A549 (cell line): ENCODE data around the gene SERPING1. TPM values are rescaled to one million over a fixed set of nuclear protein-coding genes. Genes with fewer than 3 reads are reported as not detected.
A peak's percentile ranks its signal among the peaks of the same experiment; 100 is the strongest.

ENCODE experiments used
- ATAC-seq, 2 experiments: fragments of 200-7000 bp in 1 of 2; fragments of >200 bp in 1 of 2; cut with Nextera tagmentation in 1 of 2; cut with Tn5 transposase in 1 of 2; 3 replicates each; pipeline versions ENCODE4 v1.8.0 to v1.9.1; 2018 to 2020; ENCODE audit warnings: mild to moderate bottlenecking in 1 of 2, moderate library complexity in 1 of 2
- CTCF ChIA-PET: fragments of 300-600 bp; sonication (Branson Sonifier 250); formaldehyde crosslinking; extraction: SDS; loops from one replicate; lab custom pipeline; 2021; ENCODE audit warnings: antibody characterized with exemption, inconsistent platforms; lab: Yijun Ruan, JAX
- POLR2A ChIA-PET: fragments of 350-600 bp; formaldehyde crosslinking; extraction: SDS; loops from one replicate; lab custom pipeline; 2021; ENCODE audit warnings: antibody characterized with exemption, inconsistent platforms; lab: Yijun Ruan, JAX
- DNase-seq, 2 experiments: peaks; one replicate each; pipeline versions ENCODE4 v3.0.0 to v3.0.0-alpha.2; 2011 to 2016; ENCODE audit warnings: low read depth in 1 of 2, low spot score in 1 of 2
- FAIRE-seq: peaks from 2 replicates; lab custom pipeline; 2011; peaks lifted over from hg19 to GRCh38; lab: Jason Lieb, UNC
- H3K27ac ChIP-seq, 2 experiments: fragments of >200 bp; sonication (Bioruptor Twin); formaldehyde crosslinking; 3 replicates each; pipeline ENCODE4 v1.5.1; 2016 to 2017
- H3K4me1 ChIP-seq: fragments of >200 bp; sonication (Bioruptor Twin); formaldehyde crosslinking; 3 replicates; pipeline ENCODE4 v1.6.1; 2016
- H3K4me2 ChIP-seq: fragments of >200 bp; sonication (Bioruptor Twin); formaldehyde crosslinking; 3 replicates; pipeline ENCODE4 v1.6.1; 2016
- H3K4me3 ChIP-seq: fragments of >200 bp; sonication (Bioruptor Twin); formaldehyde crosslinking; 3 replicates; pipeline ENCODE4 v1.5.1; 2016
- H3K9me3 ChIP-seq: fragments of >200 bp; sonication (Bioruptor Twin); formaldehyde crosslinking; 3 replicates; pipeline ENCODE4 v1.6.1; 2016
- CBX8 ChIP-seq: fragments of 200-600 bp; sonication (generic); IDR thresholded peaks from 2 replicates; pipeline ENCODE4 v1.6.1; 2016
- CHD4 ChIP-seq: fragments of 200-600 bp; sonication (generic); IDR thresholded peaks from 2 replicates; pipeline ENCODE4 v1.6.1; 2016; ENCODE audit warnings: antibody characterized with exemption, mild to moderate bottlenecking, borderline replicate concordance
- EHF ChIP-seq: fragments of 250-450 bp; sonication (Bioruptor Pico); IDR thresholded peaks from 2 replicates; pipeline ENCODE4 v1.5.0; 2020; ENCODE audit warnings: mild to moderate bottlenecking
- EHMT2 ChIP-seq: fragments of 200-600 bp; sonication (generic); IDR thresholded peaks from 2 replicates; pipeline ENCODE4 v1.6.1; 2016; ENCODE audit warnings: antibody characterized with exemption, low read depth, mild to moderate bottlenecking, moderate library complexity
- ESRRA ChIP-seq: fragments of 150-350 bp; IDR thresholded peaks from 2 replicates; pipeline ENCODE4 v1.6.1; 2014; ENCODE audit warnings: mild to moderate bottlenecking, low read length, borderline replicate concordance
- FOSB ChIP-seq: fragments of 250-450 bp; sonication (Bioruptor Pico); IDR thresholded peaks from 2 replicates; pipeline ENCODE4 v1.5.0; 2020; ENCODE audit warnings: mild to moderate bottlenecking, moderate library complexity
- HOXA7 ChIP-seq: fragments of 250-450 bp; sonication (Bioruptor Pico); IDR thresholded peaks from 2 replicates; pipeline ENCODE4 v1.5.0; 2020; ENCODE audit warnings: mild to moderate bottlenecking, moderate library complexity
- HOXB5 ChIP-seq: fragments of 250-450 bp; sonication (Bioruptor Pico); IDR thresholded peaks from 2 replicates; pipeline ENCODE4 v1.5.0; 2020; ENCODE audit warnings: mild to moderate bottlenecking, moderate library complexity
- JUN ChIP-seq, 2 experiments: fragments of >200 bp; sonication (Bioruptor Twin); formaldehyde crosslinking; IDR thresholded peaks; 2 replicates in 1 of 2; 3 replicates in 1 of 2; pipeline ENCODE4 v1.6.1; 2016 to 2017
- KDM1A ChIP-seq: fragments of 200-600 bp; sonication (generic); IDR thresholded peaks from 2 replicates; pipeline ENCODE4 v1.6.1; 2016; ENCODE audit warnings: low read depth, mild to moderate bottlenecking
- KDM5A ChIP-seq: fragments of 200-600 bp; sonication (generic); IDR thresholded peaks from 2 replicates; pipeline ENCODE4 v1.6.1; 2016; ENCODE audit warnings: antibody characterized with exemption, mild to moderate bottlenecking
- MYC ChIP-seq: IDR thresholded peaks from 2 replicates; pipeline ENCODE4 v1.6.1; 2012; ENCODE audit warnings: mild to moderate bottlenecking, inconsistent platforms, low read length, improper control_type of control experiment, borderline replicate concordance
- NR3C1 ChIP-seq: fragments of >200 bp; sonication (Bioruptor Twin); formaldehyde crosslinking; IDR thresholded peaks from 3 replicates; pipeline ENCODE4 v1.6.1; 2017
- POLR2A ChIP-seq: IDR thresholded peaks from 2 replicates; pipeline ENCODE4 v1.6.1; 2012; ENCODE audit warnings: mild to moderate bottlenecking, low read length
- RARB ChIP-seq: fragments of 250-450 bp; sonication (Bioruptor Pico); IDR thresholded peaks from 2 replicates; pipeline ENCODE4 v1.8.0; 2021; ENCODE audit warnings: mild to moderate bottlenecking, moderate library complexity
- RFX5 ChIP-seq: fragments of 450-650 bp; IDR thresholded peaks from 2 replicates; pipeline ENCODE4 v1.7.1; 2014; ENCODE audit warnings: antibody characterized with exemption, mild to moderate bottlenecking, moderate library complexity
- RNF2 ChIP-seq: fragments of 200-600 bp; sonication (generic); IDR thresholded peaks from 2 replicates; pipeline ENCODE4 v1.6.1; 2016; ENCODE audit warnings: low read depth, mild to moderate bottlenecking, antibody characterized with exemption, moderate library complexity, borderline replicate concordance
- SMC3 ChIP-seq: fragments of >200 bp; sonication (Bioruptor Twin); formaldehyde crosslinking; IDR thresholded peaks from 3 replicates; pipeline ENCODE4 v1.6.1; 2018; ENCODE audit warnings: inconsistent platforms
- TFCP2L1 ChIP-seq: fragments of 250-450 bp; sonication (Bioruptor Pico); IDR thresholded peaks from 2 replicates; pipeline ENCODE4 v1.5.0; 2021; ENCODE audit warnings: mild to moderate bottlenecking
- ZC3H11A ChIP-seq: fragments of 450-650 bp; IDR thresholded peaks from 2 replicates; pipeline ENCODE4 v1.6.1; 2014; ENCODE audit warnings: antibody characterized with exemption, mild to moderate bottlenecking
- ZFP36 ChIP-seq: fragments of 450-650 bp; IDR thresholded peaks from 2 replicates; pipeline ENCODE4 v1.6.1; 2014; ENCODE audit warnings: borderline replicate concordance; ENCODE audit not compliant: partially characterized antibody
- ZSCAN20 ChIP-seq: fragments of 250-450 bp; sonication (Bioruptor Pico); IDR thresholded peaks from 2 replicates; pipeline ENCODE4 v1.8.0; 2022; ENCODE audit warnings: mild to moderate bottlenecking, moderate library complexity
- WGBS: methylation state at CpG from one replicate; pipeline ENCODE4 v1.1.6; 2017; ENCODE audit errors: missing lambda C conversion rate; 5-methylcytosine and 5-hydroxymethylcytosine counted together
- polyA plus RNA-seq, 4 experiments: library from polyadenylated mRNA; depleted of rRNA in 3 of 4; stranded (reverse); fragments of >200 nt; fragmentation: RNase III in 1 of 4; extraction: RNeasy Plus Mini Kit Qiagen cat#74134 plus additional on column Dnase treatment in 1 of 4; gene quantifications; 2 replicates in 3 of 4; 3 replicates in 1 of 4; pipeline ENCODE4 v1.2.3, GENCODE V29; 2011 to 2017
- TF ChIP-seq, protein P1 (sequence below): fragments of >200 bp; sonication (Bioruptor Twin); formaldehyde crosslinking; IDR thresholded peaks from 3 replicates; pipeline ENCODE4 v1.5.1; 2016
- TF ChIP-seq, protein P2 (sequence below): IDR thresholded peaks from 2 replicates; pipeline ENCODE4 v1.6.1; 2012
- TF ChIP-seq, protein P3 (sequence below): fragments of >200 bp; sonication (Bioruptor Twin); formaldehyde crosslinking; IDR thresholded peaks from 2 replicates; pipeline ENCODE4 v1.6.1; 2016
- TF ChIP-seq, protein P4 (sequence below): fragments of 200-600 bp; sonication (generic); IDR thresholded peaks from 2 replicates; pipeline ENCODE4 v1.6.1; 2016; ENCODE audit warnings: antibody characterized with exemption, mild to moderate bottlenecking, moderate library complexity
- TF ChIP-seq, protein P5 (sequence below): fragments of 250-450 bp; sonication (Bioruptor Pico); IDR thresholded peaks from 2 replicates; pipeline ENCODE4 v1.5.0; 2021; ENCODE audit warnings: mild to moderate bottlenecking, moderate library complexity, borderline replicate concordance
- TF ChIP-seq, protein P6 (sequence below): fragments of 150-350 bp; IDR thresholded peaks from 2 replicates; pipeline ENCODE4 v1.6.1; 2014; ENCODE audit warnings: low read depth, mild to moderate bottlenecking, low read length

Gene SERPING1
- polyA plus RNA-seq, 2 of the 4 experiments (the other 2 are of a cell fraction) = 0.59 to 0.63 TPM

DNA sequence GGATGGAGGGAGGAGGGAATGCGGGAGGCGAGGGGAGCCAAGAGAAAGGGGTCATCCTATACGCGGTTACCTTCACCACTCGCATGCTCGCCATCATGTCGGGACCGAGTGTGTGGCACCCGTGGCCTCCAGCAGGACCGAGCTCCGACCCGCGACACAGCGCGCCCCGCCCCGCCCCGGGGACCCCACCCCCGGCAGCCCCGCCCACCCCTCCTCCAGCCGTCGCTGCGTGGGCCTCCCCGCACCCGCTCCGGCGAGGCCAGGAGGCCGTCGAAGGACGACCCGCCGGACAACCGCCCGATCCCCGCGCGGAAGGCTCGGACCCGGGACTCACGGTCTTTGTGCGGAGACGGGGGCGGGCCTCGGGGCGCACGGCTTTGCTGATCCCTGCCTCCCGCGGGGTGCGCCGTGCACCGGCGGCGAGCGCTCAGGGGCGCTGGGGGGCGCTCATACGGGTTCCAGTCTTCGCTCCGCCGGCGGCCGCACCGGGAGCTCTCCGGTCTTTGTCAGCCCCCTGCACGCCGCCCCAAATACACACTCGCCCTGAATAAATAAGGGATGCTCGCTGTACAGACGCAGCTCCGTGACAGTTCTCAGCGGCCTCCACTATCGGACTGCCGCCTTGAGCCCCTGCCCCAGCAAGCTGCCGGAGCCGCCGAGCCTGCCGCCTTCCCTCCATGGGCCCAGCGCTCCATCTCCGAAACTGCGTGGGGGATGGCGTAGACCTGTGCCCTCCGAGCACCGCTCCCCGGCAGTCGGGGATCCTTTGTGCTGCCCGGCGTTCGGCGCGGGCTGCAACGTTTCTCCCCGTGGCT, 29.8 kb upstream of the SERPING1 start, which contains the start of gene UBE2L6 (continued):
- TF ChIP-seq, protein P1, sequence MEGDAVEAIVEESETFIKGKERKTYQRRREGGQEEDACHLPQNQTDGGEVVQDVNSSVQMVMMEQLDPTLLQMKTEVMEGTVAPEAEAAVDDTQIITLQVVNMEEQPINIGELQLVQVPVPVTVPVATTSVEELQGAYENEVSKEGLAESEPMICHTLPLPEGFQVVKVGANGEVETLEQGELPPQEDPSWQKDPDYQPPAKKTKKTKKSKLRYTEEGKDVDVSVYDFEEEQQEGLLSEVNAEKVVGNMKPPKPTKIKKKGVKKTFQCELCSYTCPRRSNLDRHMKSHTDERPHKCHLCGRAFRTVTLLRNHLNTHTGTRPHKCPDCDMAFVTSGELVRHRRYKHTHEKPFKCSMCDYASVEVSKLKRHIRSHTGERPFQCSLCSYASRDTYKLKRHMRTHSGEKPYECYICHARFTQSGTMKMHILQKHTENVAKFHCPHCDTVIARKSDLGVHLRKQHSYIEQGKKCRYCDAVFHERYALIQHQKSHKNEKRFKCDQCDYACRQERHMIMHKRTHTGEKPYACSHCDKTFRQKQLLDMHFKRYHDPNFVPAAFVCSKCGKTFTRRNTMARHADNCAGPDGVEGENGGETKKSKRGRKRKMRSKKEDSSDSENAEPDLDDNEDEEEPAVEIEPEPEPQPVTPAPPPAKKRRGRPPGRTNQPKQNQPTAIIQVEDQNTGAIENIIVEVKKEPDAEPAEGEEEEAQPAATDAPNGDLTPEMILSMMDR = no peak
- TF ChIP-seq ZSCAN20 (CRISPR knock-in tag) = no peak
- TF ChIP-seq KDM5A = peak; percentile 79
- TF ChIP-seq ZFP36 = no peak
- TF ChIP-seq HOXA7 (CRISPR knock-in tag) = no peak
- TF ChIP-seq JUN (IDR thresholded peaks at IDR 0.05) = peak in 1 of 2 experiments; percentile 47; a peak in 2 of 5 replicates
- no peak for TF ChIP-seq RARB (CRISPR knock-in tag)
- TF ChIP-seq RFX5 = no peak
- no peak; the same call in 1 of the 2 replicates for TF ChIP-seq RNF2
- TF ChIP-seq CHD4 = no peak
- TF ChIP-seq HOXB5 (CRISPR knock-in tag) = no peak
- no peak for TF ChIP-seq NR3C1
- TF ChIP-seq, protein P2, sequence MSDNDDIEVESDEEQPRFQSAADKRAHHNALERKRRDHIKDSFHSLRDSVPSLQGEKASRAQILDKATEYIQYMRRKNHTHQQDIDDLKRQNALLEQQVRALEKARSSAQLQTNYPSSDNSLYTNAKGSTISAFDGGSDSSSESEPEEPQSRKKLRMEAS = peak; percentile 57

DNA sequence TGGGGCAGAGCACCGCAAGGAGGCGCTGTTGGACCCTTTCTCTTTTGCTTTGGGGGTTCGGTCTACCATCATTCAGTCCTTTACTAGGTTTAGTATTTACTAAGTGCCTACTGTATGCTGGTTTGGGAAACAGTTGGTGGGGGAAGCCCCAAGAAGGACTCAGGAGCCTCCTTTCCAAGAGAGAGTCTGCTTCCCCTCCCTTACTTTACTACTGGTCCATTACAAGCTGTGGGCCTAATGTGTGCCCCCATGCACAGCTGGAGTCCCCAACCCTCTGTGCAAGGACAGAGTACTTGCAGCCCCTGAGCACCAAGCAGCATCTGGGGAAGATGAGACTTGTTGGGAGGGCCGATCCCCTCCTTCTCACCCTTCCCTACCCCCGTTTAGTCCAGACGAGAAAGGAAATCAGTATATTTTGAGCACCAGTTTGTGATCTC, 29.1 kb upstream of the SERPING1 start:
- CTCF ChIA-PET = interaction anchor here (0.6 to 9.2 kb wide), 68 partner anchors 10 to 1590 kb away, joined by 3 to 318 read pairs (median 5); partner anchors contain the start of genes CLP1, MED19, P2RX3 and SMTNL1
- H3K9me3 ChIP-seq = no peaks in the 10 kb centered on the region
- TF ChIP-seq, protein P3, sequence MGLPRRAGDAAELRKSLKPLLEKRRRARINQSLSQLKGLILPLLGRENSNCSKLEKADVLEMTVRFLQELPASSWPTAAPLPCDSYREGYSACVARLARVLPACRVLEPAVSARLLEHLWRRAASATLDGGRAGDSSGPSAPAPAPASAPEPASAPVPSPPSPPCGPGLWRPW = no peak
- TF ChIP-seq, protein P2 = no peak
- TF ChIP-seq FOSB (CRISPR knock-in tag) = no peak
- TF ChIP-seq POLR2A = no peak
- no peak for TF ChIP-seq ZC3H11A
- no peak; a peak in 1 of 5 replicates for TF ChIP-seq JUN (IDR thresholded peaks at IDR 0.05)
- no peak for TF ChIP-seq CBX8
- no peak for TF ChIP-seq ESRRA
- peak; percentile 79; the same call in 1 of the 3 replicates for TF ChIP-seq SMC3
- TF ChIP-seq, protein P4, sequence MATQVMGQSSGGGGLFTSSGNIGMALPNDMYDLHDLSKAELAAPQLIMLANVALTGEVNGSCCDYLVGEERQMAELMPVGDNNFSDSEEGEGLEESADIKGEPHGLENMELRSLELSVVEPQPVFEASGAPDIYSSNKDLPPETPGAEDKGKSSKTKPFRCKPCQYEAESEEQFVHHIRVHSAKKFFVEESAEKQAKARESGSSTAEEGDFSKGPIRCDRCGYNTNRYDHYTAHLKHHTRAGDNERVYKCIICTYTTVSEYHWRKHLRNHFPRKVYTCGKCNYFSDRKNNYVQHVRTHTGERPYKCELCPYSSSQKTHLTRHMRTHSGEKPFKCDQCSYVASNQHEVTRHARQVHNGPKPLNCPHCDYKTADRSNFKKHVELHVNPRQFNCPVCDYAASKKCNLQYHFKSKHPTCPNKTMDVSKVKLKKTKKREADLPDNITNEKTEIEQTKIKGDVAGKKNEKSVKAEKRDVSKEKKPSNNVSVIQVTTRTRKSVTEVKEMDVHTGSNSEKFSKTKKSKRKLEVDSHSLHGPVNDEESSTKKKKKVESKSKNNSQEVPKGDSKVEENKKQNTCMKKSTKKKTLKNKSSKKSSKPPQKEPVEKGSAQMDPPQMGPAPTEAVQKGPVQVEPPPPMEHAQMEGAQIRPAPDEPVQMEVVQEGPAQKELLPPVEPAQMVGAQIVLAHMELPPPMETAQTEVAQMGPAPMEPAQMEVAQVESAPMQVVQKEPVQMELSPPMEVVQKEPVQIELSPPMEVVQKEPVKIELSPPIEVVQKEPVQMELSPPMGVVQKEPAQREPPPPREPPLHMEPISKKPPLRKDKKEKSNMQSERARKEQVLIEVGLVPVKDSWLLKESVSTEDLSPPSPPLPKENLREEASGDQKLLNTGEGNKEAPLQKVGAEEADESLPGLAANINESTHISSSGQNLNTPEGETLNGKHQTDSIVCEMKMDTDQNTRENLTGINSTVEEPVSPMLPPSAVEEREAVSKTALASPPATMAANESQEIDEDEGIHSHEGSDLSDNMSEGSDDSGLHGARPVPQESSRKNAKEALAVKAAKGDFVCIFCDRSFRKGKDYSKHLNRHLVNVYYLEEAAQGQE = no peak
- no peak for TF ChIP-seq ZFP36
- TF ChIP-seq MYC = peak; percentile 22; the same call in 1 of the 2 replicates
- TF ChIP-seq, protein P5, sequence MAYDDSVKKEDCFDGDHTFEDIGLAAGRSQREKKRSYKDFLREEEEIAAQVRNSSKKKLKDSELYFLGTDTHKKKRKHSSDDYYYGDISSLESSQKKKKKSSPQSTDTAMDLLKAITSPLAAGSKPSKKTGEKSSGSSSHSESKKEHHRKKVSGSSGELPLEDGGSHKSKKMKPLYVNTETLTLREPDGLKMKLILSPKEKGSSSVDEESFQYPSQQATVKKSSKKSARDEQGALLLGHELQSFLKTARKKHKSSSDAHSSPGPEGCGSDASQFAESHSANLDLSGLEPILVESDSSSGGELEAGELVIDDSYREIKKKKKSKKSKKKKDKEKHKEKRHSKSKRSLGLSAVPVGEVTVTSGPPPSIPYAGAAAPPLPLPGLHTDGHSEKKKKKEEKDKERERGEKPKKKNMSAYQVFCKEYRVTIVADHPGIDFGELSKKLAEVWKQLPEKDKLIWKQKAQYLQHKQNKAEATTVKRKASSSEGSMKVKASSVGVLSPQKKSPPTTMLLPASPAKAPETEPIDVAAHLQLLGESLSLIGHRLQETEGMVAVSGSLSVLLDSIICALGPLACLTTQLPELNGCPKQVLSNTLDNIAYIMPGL (CRISPR knock-in tag) = no peak
- TF ChIP-seq EHF (CRISPR knock-in tag) = no peak
- no peak for TF ChIP-seq KDM5A
- TF ChIP-seq HOXB5 (CRISPR knock-in tag) = no peak
- no peak for TF ChIP-seq EHMT2
- TF ChIP-seq, protein P6, sequence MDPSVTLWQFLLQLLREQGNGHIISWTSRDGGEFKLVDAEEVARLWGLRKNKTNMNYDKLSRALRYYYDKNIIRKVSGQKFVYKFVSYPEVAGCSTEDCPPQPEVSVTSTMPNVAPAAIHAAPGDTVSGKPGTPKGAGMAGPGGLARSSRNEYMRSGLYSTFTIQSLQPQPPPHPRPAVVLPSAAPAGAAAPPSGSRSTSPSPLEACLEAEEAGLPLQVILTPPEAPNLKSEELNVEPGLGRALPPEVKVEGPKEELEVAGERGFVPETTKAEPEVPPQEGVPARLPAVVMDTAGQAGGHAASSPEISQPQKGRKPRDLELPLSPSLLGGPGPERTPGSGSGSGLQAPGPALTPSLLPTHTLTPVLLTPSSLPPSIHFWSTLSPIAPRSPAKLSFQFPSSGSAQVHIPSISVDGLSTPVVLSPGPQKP = no peak
- no peak for TF ChIP-seq TFCP2L1 (CRISPR knock-in tag)
- TF ChIP-seq KDM1A = no peak

More for the DNA sequence above, 29.1 kb upstream of the SERPING1 start:
- peak overlapping the region; percentile 74 to 89 for H3K27ac ChIP-seq
- FAIRE-seq = no peak
- peak overlapping the region; percentile 72 for H3K4me3 ChIP-seq
- peak overlapping the region; percentile 95 for H3K4me2 ChIP-seq
- ATAC-seq = peak; percentile 40 to 60; a peak in 4 of 6 replicates
- 45% methylated on average over 4 of the region's 6 CpGs for WGBS
- POLR2A ChIA-PET = interaction anchor here (1.5 to 2.5 kb wide), 3 partner anchors 73 to 78 kb away, joined by 3 to 16 read pairs (median 13); no protein-coding TSS in a partner anchor
- no peak for DNase-seq
- H3K4me1 ChIP-seq = peaks cover 20% of the 10 kb centered on the region
